ENCODE data around the gene AURKB. TPM values are rescaled to one million over a fixed set of nuclear protein-coding genes. Genes with fewer than 3 reads are reported as not detected.

AURKB gene
- total and polyA plus RNA-seq, 2 donors (not counting 1 experiment from before 2014, with no cell fraction given), result 1.1 to 5.3 TPM

DNA sequence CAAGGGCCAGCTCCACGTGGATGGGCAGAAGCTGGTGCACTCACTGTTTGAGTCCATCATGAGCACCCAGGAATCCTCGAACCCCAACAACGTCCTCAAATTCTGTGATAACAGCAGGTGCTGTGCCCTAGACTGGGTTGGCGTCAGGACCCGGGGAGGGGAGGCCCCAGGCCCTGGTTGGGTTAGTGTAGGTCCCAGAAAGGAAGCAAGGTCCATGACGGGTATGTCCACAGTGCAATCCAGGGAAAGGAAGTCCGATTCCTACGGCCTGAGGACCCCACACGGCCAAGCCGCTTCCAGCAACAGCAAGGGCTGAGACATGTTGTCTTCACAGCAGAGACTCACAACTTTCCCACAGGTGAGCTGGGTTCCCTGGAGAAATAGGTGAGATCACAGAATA lies 45.9 kb upstream of the AURKB start:
- no peak overlapping the region for H3K27ac ChIP-seq (ENCODE audit: low read length in 2 of 2)
- H3K9ac ChIP-seq (ENCODE audit: low read length), result no peak overlapping the region
- H3K79me2 ChIP-seq (ENCODE audit: control insufficient read depth, insufficient read depth, low read length), result peaks cover 8% of the 10 kb centered on the region
- no peak overlapping the region for H3K4me3 Mint-ChIP-seq
- ChIA-PET CTCF (no interaction called here), POLR2A (no interaction called here)
- H3K4me3 ChIP-seq (ENCODE audit: control extremely low read depth in 1 of 5, extremely low read depth in 1 of 5, insufficient read depth in 1 of 5, low read depth in 2 of 5, low read length in 4 of 5), result no peak overlapping the region
- no peaks in the 10 kb centered on the region for H3K9me3 Mint-ChIP-seq (ENCODE audit: insufficient read depth)
- no peak for ATAC-seq (ENCODE audit: low read depth)
- H3K27me3 Mint-ChIP-seq, result no peaks in the 10 kb centered on the region
- no peak for DNase-seq
- no peak for TF ChIP-seq EZH2 (IDR thresholded peaks at IDR 0.05; ENCODE audit: borderline replicate concordance, insufficient read depth, low read depth, low read length, poor library complexity, severe bottlenecking)
- TF ChIP-seq, protein P1, sequence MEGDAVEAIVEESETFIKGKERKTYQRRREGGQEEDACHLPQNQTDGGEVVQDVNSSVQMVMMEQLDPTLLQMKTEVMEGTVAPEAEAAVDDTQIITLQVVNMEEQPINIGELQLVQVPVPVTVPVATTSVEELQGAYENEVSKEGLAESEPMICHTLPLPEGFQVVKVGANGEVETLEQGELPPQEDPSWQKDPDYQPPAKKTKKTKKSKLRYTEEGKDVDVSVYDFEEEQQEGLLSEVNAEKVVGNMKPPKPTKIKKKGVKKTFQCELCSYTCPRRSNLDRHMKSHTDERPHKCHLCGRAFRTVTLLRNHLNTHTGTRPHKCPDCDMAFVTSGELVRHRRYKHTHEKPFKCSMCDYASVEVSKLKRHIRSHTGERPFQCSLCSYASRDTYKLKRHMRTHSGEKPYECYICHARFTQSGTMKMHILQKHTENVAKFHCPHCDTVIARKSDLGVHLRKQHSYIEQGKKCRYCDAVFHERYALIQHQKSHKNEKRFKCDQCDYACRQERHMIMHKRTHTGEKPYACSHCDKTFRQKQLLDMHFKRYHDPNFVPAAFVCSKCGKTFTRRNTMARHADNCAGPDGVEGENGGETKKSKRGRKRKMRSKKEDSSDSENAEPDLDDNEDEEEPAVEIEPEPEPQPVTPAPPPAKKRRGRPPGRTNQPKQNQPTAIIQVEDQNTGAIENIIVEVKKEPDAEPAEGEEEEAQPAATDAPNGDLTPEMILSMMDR (IDR thresholded peaks at IDR 0.05), result no peak
- no peaks in the 10 kb centered on the region for H3K4me1 Mint-ChIP-seq
- H3K4me2 ChIP-seq (replicated peaks; ENCODE audit: low read depth, low read length, poor library complexity, severe bottlenecking), result no peak overlapping the region
- H3K4me1 ChIP-seq (ENCODE audit: control insufficient read depth in 2 of 2, insufficient read depth in 2 of 2, low read length in 2 of 2), result no peaks in the 10 kb centered on the region
- H3K36me3 ChIP-seq (replicated peaks in 1 of 2; ENCODE audit: control extremely low read depth in 1 of 2, control insufficient read depth in 1 of 2, extremely low read depth in 1 of 2, insufficient read depth in 2 of 2, low read length in 1 of 2), result peaks cover 7 to 42% of the 10 kb centered on the region in 2 experiments
- no peak overlapping the region for H3K27ac Mint-ChIP-seq
- H4K20me1 ChIP-seq (ENCODE audit: control insufficient read depth, insufficient read depth, low read length, poor library complexity, severe bottlenecking), result no peaks in the 10 kb centered on the region
- 100% methylated on average over 6 of the region's 10 CpGs for WGBS (ENCODE audit: insufficient coverage)
- no peaks in the 10 kb centered on the region for H3K27me3 ChIP-seq (replicated peaks in 1 of 4; ENCODE audit: control extremely low read depth in 1 of 4, control insufficient read depth in 3 of 4, insufficient read depth in 4 of 4, low read length in 3 of 4)
- H2AFZ ChIP-seq (ENCODE audit: insufficient read depth, low read depth, low read length, poor library complexity, severe bottlenecking), result no peak overlapping the region
- intact Hi-C loops (cut with micrococcal nuclease), result no loop called here
- H3K9me3 ChIP-seq (ENCODE audit: control extremely low read depth in 1 of 3, control insufficient read depth in 2 of 3, insufficient read depth in 1 of 3, low read length in 2 of 3), result no peaks in the 10 kb centered on the region

DNA sequence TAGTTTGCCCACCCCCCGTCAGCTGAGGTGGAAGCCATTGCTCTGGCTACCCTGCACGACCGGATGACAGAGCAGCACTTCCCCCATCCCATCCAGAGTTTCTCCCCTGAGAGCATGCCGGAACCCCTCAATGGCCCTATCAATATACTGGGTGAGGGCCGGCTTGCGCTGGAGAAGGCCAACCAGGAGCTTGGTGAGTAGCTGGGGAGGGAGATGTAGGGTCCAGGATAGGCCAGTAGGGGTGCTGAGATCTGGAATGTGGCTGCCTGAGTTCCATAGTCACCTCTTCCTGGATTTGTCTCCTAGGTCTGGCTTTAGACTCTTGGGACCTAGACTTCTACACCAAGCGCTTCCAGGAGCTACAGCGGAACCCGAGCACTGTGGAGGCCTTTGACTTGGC lies 45.1 kb upstream of the AURKB start:
- intact Hi-C loops (cut with micrococcal nuclease), result no loop called here
- no peak overlapping the region for H3K9ac ChIP-seq (ENCODE audit: low read length)
- WGBS (ENCODE audit: insufficient coverage), result 98% methylated on average over 6 of the region's 9 CpGs
- Mint-ChIP-seq H3K27me3 (no peaks in the 10 kb centered on the region), H3K9me3 (ENCODE audit: insufficient read depth) (no peaks in the 10 kb centered on the region), H3K4me3 (no peak overlapping the region), H3K4me1 (peaks cover 3% of the 10 kb centered on the region), H3K27ac (no peak overlapping the region)
- H3K27me3 ChIP-seq (replicated peaks in 1 of 4; ENCODE audit: control extremely low read depth in 1 of 4, control insufficient read depth in 3 of 4, insufficient read depth in 4 of 4, low read length in 3 of 4), result no peaks in the 10 kb centered on the region
- no peak overlapping the region for H2AFZ ChIP-seq (ENCODE audit: insufficient read depth, low read depth, low read length, poor library complexity, severe bottlenecking)
- H3K4me2 ChIP-seq (replicated peaks; ENCODE audit: low read depth, low read length, poor library complexity, severe bottlenecking), result no peak overlapping the region
- H4K20me1 ChIP-seq (ENCODE audit: control insufficient read depth, insufficient read depth, low read length, poor library complexity, severe bottlenecking), result no peaks in the 10 kb centered on the region
- CTCF ChIA-PET, result no interaction called here
- H3K4me1 ChIP-seq (ENCODE audit: control insufficient read depth in 2 of 2, insufficient read depth in 2 of 2, low read length in 2 of 2), result no peaks in the 10 kb centered on the region
- no peaks in the 10 kb centered on the region for H3K9me3 ChIP-seq (ENCODE audit: control extremely low read depth in 1 of 3, control insufficient read depth in 2 of 3, insufficient read depth in 1 of 3, low read length in 2 of 3)
- DNase-seq, result no peak
- no peak overlapping the region for H3K4me3 ChIP-seq (ENCODE audit: control extremely low read depth in 1 of 5, extremely low read depth in 1 of 5, insufficient read depth in 1 of 5, low read depth in 2 of 5, low read length in 4 of 5)
- no peak overlapping the region for H3K27ac ChIP-seq (ENCODE audit: low read length in 2 of 2)
- ATAC-seq (ENCODE audit: low read depth), result no peak
- POLR2A ChIA-PET, result interaction anchor here (0.6 to 0.7 kb wide), 2 partner anchors 29 to 31 kb away, joined by 3 read pairs; no protein-coding TSS in a partner anchor
- TF ChIP-seq, protein P1 (IDR thresholded peaks at IDR 0.05), result no peak
- no peak for TF ChIP-seq EZH2 (IDR thresholded peaks at IDR 0.05; ENCODE audit: borderline replicate concordance, insufficient read depth, low read depth, low read length, poor library complexity, severe bottlenecking)
- H3K36me3 ChIP-seq (replicated peaks in 1 of 2; ENCODE audit: control extremely low read depth in 1 of 2, control insufficient read depth in 1 of 2, extremely low read depth in 1 of 2, insufficient read depth in 2 of 2, low read length in 1 of 2), result peaks cover 7 to 39% of the 10 kb centered on the region in 2 experiments
- peaks cover 16% of the 10 kb centered on the region for H3K79me2 ChIP-seq (ENCODE audit: control insufficient read depth, insufficient read depth, low read length)

All from B cell (primary cell).